SH-SY5Y (cell line): ENCODE results near the gene KIAA1217.

ENCODE experiments used
- GATA2 ChIP-seq: IDR thresholded peaks from 2 replicates; pipeline ENCODE4 v1.6.1; 2011; ENCODE audit warnings: mild to moderate bottlenecking, low read depth, low read length
- GATA3 ChIP-seq: IDR thresholded peaks from 2 replicates; pipeline ENCODE4 v1.6.1; 2011; ENCODE audit warnings: low read depth, mild to moderate bottlenecking, low read length, moderate library complexity

- TF ChIP-seq GATA2 (no peak), GATA3 (no peak)
Observed at GRCh38 chr10:24277277-24277676, 68.3 kb downstream of the KIAA1217 start.
